ENCODE measurements around the gene OR4X1.

GRCh38 chr11:48237727-48238126 is 25.9 kb upstream of the OR4X1 start:
- TF ChIP-seq POLR2A (IDR thresholded peaks at IDR 0.05; ENCODE audit: low read depth, low read length) (no peak), POLR2AphosphoS5 (IDR thresholded peaks at IDR 0.05; ENCODE audit: low read depth, low read length) (no peak)
